ENCODE data around the gene ARAP2.

Gene ARAP2, protein sequence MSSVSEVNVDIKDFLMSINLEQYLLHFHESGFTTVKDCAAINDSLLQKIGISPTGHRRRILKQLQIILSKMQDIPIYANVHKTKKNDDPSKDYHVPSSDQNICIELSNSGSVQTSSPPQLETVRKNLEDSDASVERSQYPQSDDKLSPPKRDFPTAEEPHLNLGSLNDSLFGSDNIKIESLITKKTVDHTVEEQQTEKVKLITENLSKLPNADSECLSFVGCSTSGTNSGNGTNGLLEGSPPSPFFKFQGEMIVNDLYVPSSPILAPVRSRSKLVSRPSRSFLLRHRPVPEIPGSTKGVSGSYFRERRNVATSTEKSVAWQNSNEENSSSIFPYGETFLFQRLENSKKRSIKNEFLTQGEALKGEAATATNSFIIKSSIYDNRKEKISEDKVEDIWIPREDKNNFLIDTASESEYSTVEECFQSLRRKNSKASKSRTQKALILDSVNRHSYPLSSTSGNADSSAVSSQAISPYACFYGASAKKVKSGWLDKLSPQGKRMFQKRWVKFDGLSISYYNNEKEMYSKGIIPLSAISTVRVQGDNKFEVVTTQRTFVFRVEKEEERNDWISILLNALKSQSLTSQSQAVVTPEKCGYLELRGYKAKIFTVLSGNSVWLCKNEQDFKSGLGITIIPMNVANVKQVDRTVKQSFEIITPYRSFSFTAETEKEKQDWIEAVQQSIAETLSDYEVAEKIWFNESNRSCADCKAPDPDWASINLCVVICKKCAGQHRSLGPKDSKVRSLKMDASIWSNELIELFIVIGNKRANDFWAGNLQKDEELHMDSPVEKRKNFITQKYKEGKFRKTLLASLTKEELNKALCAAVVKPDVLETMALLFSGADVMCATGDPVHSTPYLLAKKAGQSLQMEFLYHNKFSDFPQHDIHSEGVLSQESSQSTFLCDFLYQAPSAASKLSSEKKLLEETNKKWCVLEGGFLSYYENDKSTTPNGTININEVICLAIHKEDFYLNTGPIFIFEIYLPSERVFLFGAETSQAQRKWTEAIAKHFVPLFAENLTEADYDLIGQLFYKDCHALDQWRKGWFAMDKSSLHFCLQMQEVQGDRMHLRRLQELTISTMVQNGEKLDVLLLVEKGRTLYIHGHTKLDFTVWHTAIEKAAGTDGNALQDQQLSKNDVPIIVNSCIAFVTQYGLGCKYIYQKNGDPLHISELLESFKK (N-terminal part only)

GRCh38 chr4:36244257-36245082, at the start of gene ARAP2:
Gene ARAP2 (minus strand): TSS chr4:36244514. CDS start chr4:36229486, 15,028 bp downstream.
- peak; percentile 35 to 51 for DNase-seq

DNA sequence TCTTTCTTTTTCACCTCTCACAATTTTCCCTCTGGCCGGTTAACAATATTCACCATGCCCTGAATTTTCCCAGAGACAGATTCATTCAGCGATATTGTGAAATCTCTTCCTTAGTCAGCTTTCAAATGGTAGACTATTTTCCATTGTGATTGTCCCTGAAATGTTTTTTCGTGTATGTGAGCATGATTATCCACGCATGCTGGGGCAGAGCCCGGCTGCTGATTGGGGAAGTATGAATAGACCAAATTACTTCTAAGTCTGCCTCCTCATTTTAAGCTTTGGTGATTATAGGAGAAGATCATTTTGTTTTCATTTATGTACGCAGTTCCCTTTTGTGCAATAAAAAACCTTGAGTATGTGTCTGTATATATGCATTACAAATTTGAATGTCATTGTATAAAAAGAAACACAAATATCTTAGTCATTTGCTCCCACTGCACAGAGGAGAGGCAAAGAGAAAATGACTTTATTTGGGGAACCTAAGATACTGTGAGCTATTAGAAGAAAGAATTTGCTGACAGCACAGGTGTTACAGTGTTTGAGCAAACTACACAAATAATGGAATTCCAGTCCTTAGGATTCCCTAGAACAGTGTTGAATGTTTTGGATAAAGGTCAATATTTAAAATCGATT, 48.4 kb upstream of the ARAP2 start:
- no peak for DNase-seq

DNA sequence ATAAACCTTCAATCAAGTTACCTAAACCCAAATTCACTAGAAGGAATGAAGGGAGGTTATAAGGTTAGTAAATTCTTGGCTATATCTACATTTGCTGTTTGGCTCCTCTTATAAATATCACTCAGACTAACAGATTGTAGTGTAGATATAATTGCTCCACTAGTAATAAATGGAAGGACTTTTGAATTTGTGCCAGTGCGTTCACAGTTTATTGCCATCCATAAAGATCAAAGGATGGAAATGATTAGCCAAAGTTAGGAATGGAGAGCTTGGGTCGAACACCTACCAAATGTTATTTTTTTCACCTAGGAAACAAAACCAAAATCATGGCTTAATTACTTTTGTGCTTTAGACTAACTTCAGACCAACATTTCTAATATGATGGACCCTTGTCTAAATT, 46.3 kb upstream of the ARAP2 start:
- DNase-seq, result no peak

GRCh38 chr4:36288731-36289426, 44.6 kb upstream of the ARAP2 start:
- DNase-seq, result no peak

DNA sequence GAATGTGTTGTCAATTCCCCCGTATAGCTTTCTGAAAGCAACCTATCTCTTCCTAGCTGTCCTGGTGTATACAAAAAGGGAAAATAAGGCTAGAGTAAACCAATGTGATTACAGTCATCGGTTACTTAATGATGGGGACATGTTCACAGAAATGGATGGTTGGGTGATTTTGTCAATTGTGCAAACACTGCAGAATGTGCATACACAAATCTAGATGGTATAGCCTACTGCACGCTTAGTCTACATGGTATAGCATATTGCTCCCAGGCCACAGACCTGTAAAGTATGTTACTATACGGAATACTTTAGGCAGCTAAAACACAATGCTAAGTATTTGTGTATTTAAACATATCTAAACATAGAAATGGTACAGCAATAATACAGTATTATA, 42.2 kb upstream of the ARAP2 start:
- DNase-seq, result no peak

GRCh38 chr4:36285784-36286480, 41.6 kb upstream of the ARAP2 start:
- DNase-seq, result peak in 1 of 2 donors; percentile 76

DNA sequence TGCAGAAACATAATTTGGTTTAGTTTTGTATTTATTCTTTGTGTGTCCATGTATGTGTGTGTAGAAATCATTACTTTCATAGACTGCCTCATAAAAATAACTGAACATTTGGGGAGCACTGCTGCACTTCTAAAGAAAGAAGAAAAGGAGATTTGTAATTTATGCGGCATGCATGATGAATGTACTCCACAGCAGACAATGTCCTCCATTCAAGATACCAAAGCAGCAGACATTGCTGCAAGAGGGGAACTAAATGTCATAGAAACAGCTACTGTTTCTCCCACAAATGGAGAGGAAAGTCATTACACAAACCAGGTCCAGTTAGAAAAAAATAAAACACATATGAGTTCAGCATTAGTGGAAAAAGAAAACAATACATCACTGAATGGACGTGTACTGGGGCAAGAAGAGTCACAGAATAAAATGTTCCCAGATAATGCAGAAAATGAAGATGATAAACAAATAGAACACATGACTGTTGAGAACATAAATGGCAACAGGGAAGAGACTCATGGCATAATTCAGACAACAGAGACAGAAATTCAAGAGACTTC, 39.7 kb upstream of the ARAP2 start:
- no peak for DNase-seq

DNA sequence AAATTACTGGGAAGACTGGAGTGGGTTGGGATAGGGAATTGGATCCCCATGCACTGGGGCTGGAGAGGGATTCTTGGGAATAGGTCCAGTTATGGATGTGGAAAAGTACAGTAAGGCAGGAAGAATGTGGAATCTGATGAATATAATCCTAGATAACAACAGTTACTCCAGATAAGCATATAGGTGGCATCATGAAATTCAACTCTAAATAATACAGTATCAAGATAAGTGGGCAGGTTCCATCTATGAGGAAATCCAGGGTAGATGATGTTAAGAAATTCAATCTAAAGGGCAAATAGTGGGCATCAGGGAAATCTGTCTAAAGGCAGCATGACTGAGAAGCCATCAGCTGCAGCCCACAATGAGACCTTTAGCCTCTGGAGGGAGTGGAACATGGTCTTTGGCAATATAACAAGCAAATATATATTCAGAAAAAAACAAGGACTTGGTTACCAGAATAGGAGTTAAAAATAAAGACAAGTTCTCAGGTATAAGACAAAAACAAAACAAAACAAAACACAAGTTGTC, 38.3 kb upstream of the ARAP2 start:
- DNase-seq, result no peak

DNA sequence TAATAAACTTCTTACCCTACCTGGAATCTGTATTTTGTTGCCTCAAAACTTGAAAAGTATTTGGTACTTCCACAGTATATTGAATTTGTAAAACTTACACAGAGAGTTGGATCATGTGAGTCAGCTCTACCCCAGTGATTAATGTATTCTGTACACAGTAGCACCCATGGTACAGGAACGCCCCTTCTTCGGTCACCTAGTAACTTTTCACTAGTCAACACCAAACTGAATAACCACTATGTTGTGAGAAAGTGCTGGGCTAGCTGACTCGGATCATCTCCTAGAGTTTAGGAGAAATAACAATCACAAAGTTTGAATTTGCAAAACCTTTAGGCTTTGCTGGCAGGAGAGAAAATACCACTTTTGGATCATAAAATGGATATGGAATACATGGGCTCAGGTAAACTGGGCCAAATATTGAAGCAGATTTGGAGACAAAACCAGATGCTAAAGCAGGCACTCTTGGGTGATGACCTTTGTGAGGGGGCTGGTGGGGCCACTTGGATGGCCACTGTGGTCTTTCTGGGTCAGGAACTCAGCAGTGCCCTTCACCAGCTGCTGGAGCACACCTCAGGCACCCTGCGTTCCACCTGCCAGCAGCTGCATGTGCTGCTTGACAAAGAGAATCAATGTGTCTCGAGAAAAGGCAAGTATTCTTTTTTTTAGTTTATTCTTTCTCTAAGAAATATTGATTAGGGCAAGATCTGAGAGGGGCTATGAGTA, 37.2 kb upstream of the ARAP2 start, which contains the start of gene DTHD1:
TSS of gene DTHD1 (plus strand) at position 233 of the 723 bp plus-strand sequence. CDS start at position 376, 143 bp downstream.
- no peak for DNase-seq

- DNase-seq, result no peak
Measured at GRCh38 chr4:36280555-36280954, 36.2 kb upstream of the ARAP2 start.

GRCh38 chr4:36278789-36279188, 34.5 kb upstream of the ARAP2 start:
- no peak for DNase-seq

- no peak for DNase-seq
Measured at GRCh38 chr4:36277533-36277932, 33.2 kb upstream of the ARAP2 start.

DNA sequence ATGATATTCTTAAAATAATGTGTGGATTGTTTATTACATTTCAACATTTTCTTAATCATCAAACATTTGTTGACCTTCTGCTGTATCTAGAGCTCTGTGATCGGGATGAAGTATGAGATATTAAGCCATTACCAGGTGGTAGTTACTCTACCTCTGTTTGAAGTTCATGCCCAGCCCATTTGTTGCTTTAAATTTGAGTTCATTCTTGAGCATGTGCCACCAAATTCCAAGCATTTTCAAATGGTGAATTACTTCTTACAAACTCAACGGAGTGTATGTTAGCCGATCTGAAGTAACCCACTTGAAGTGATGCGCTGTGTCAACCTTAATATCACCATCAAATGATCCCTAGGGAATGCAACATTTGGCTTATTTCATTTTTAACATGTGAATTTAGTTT, 29.8 kb upstream of the ARAP2 start:
- no peak for DNase-seq

DNA sequence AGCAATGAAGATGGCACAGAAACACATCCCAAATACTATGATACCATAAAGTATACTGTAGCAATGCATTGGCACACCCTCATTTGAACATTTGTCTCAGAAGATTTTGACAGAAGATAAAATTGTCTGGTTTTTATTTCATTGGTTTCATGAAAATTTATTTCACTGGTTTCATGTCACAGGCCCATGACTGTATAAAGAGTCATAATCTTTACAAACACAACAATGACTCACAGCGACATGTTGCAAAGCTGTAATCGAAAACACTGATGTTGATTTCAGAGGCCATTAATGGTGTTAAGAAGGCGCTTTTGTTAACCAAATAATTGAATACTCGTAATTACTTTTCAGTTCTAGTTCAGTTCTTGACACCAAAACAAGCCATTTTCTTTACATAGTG, 29.0 kb upstream of the ARAP2 start:
- no peak for DNase-seq

DNA sequence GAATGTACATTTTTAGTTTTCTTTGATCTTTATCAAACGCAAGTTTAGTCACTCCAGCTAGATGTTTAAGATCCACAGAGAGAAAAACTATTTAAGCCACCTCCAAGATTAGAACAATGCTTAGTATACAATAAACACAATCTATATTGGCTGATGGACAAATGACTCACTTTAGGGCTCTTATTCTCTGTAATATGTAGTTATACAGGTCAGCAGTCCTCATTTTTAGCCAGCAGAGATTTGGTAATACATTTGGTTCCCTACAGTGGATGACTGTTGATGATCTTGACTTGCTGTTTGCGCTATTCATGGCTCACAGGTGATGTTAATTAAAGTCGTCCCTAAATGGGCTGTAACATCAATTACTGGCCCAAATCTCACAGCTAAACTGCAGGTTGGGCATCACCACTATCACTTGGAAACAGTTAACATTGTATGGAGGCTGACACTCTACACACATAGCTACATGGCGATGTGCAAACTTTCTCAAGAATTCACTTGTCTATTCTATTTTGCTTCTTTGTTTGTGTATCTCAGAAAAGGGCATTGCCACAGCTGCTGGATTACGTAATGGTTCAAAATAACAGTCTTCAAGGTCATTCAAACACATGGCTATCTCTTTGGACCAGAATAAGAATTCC, 25.3 kb upstream of the ARAP2 start:
- DNase-seq, result no peak

GRCh38 chr4:36269101-36269500, 24.8 kb upstream of the ARAP2 start:
- no peak for DNase-seq

DNA sequence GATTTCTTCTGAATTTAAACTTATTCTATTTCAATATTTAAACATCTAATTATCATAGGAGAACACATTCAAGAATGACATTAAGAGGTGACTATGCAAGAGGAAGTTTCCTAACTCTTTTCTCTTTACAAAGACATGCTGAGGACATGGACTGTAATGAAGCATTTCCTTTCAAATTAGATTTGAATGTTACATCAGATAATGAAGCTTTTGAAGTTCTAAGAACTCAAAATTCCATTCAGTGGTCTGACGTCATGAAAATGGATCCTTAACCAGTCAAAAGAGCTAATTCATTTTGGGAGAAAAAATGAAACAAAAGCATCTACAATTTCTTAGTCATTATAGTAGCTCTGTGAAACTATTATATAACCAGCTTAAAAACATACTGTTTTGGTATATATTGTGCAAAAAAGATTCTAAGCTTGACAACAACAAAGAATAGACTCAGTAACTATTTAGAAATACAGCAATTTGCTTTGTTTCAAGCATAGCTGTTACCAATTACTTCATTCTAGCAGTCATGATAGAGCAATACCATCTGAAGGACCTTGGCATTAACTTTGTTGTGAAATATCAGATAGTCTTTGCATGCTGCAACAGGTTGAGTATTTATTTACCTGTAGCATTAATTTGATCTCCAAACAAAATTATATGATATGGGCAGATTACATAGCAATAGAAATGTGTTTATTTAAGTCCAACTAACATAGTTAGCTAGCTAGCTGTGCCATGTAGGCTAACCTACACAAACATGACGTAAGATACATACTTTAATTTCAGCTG, 23.4 kb upstream of the ARAP2 start:
- no peak for DNase-seq

Measured in bone marrow (tissue), 2 donors.